GM23338 (cell line): ENCODE measurements around the gene BRF1. TPM values are rescaled to one million over a fixed set of nuclear protein-coding genes. Genes with fewer than 3 reads are reported as not detected.

ENCODE experiments used
- ATAC-seq: fragments of 200-7000 bp; cut with Tn5 transposase; 3 replicates; pipeline ENCODE4 v1.9.1; 2020
- DNase-seq: peaks from one replicate; pipeline ENCODE4 v3.0.0-alpha.2; 2015; ENCODE audit warnings: low spot score
- H2AFZ ChIP-seq: fragments of 200-600 bp; sonication (generic); 2 replicates; pipeline ENCODE4 v1.8.0; 2016; ENCODE audit warnings: antibody characterized with exemption, mild to moderate bottlenecking, moderate library complexity
- H3F3A ChIP-seq: fragments of 200-600 bp; sonication (generic); replicated peaks from 2 replicates; pipeline ENCODE4 v1.8.0; 2017; ENCODE audit warnings: antibody characterized with exemption, mixed run types, low read depth
- H3K27ac ChIP-seq: fragments of 200-600 bp; sonication (generic); 2 replicates; pipeline ENCODE4 v1.6.1; 2016; ENCODE audit warnings: low read depth
- H3K27me3 ChIP-seq: fragments of 200-600 bp; sonication (generic); 2 replicates; pipeline ENCODE4 v1.8.0; 2016; ENCODE audit warnings: mild to moderate bottlenecking, mixed run types, moderate library complexity; ENCODE audit not compliant: insufficient read depth
- H3K36me3 ChIP-seq: fragments of 200-600 bp; sonication (generic); 2 replicates; pipeline ENCODE4 v1.8.0; 2016; ENCODE audit warnings: mild to moderate bottlenecking; ENCODE audit not compliant: insufficient read depth
- H3K4me1 ChIP-seq: fragments of 200-600 bp; sonication (generic); 2 replicates; pipeline ENCODE4 v1.8.0; 2016; ENCODE audit warnings: mild to moderate bottlenecking, moderate library complexity; ENCODE audit not compliant: insufficient read depth
- H3K4me2 ChIP-seq: fragments of 200-600 bp; sonication (generic); 2 replicates; pipeline ENCODE4 v1.7.1; 2017; ENCODE audit warnings: mixed run types
- H3K4me3 ChIP-seq: fragments of 200-600 bp; sonication (generic); 2 replicates; pipeline ENCODE4 v1.6.1; 2016; ENCODE audit warnings: mixed run types
- H3K79me2 ChIP-seq: fragments of 200-600 bp; sonication (generic); replicated peaks from 2 replicates; pipeline ENCODE4 v1.8.0; 2017; ENCODE audit warnings: mild to moderate bottlenecking; ENCODE audit not compliant: insufficient read depth
- H3K9me2 ChIP-seq: fragments of 200-600 bp; sonication (generic); 2 replicates; pipeline ENCODE4 v1.8.0; 2017; ENCODE audit not compliant: insufficient read depth
- H4K20me1 ChIP-seq: fragments of 200-600 bp; sonication (generic); replicated peaks from 2 replicates; pipeline ENCODE4 v1.8.0; 2017; ENCODE audit warnings: mild to moderate bottlenecking; ENCODE audit not compliant: insufficient read depth
- H3K27ac Mint-ChIP-seq: 2 replicates; pipeline ENCODE4 v1.8.0; 2020; ENCODE audit warnings: inconsistent platforms, mild to moderate bottlenecking, moderate library complexity, mixed read lengths
- H3K27me3 Mint-ChIP-seq: 3 replicates; pipeline ENCODE4 v1.8.0; 2022; ENCODE audit warnings: low read depth, mild to moderate bottlenecking, moderate library complexity, mixed read lengths, inconsistent platforms; ENCODE audit not compliant: insufficient read depth, poor library complexity
- H3K36me3 Mint-ChIP-seq: 3 replicates; pipeline ENCODE4 v1.8.0; 2021; ENCODE audit warnings: low read depth, mild to moderate bottlenecking, inconsistent platforms, moderate library complexity, mixed read lengths
- H3K4me1 Mint-ChIP-seq: 3 replicates; pipeline ENCODE4 v1.8.0; 2020; ENCODE audit warnings: mild to moderate bottlenecking, inconsistent platforms, mixed read lengths
- H3K4me3 Mint-ChIP-seq: 3 replicates; pipeline ENCODE4 v1.8.0; 2021; ENCODE audit warnings: moderate library complexity, mild to moderate bottlenecking, inconsistent platforms, mixed read lengths
- H3K9me3 Mint-ChIP-seq: 3 replicates; pipeline ENCODE4 v1.8.0; 2020; ENCODE audit warnings: moderate library complexity, mild to moderate bottlenecking, inconsistent platforms, mixed read lengths
- ETS1 ChIP-seq: IDR thresholded peaks from 2 replicates; pipeline ENCODE4 v1.6.1; 2016; ENCODE audit warnings: antibody characterized with exemption
- EZH2 ChIP-seq: fragments of 200-600 bp; sonication (generic); IDR thresholded peaks from one replicate; pipeline ENCODE4 v1.8.0; 2017; ENCODE audit warnings: antibody characterized with exemption, mild to moderate bottlenecking, low read depth; ENCODE audit not compliant: unreplicated experiment
- JUNB ChIP-seq: IDR thresholded peaks from one replicate; pipeline ENCODE4 v1.6.1; 2016; ENCODE audit warnings: antibody characterized with exemption; ENCODE audit not compliant: unreplicated experiment
- POLR2AphosphoS5 ChIP-seq: IDR thresholded peaks from 2 replicates; pipeline ENCODE4 v1.6.1; 2016; ENCODE audit warnings: antibody characterized with exemption, low read depth
- REST ChIP-seq: IDR thresholded peaks from one replicate; pipeline ENCODE4 v1.6.1; 2018; ENCODE audit warnings: antibody characterized with exemption; ENCODE audit not compliant: unreplicated experiment
- ZNF331 ChIP-seq: fragments of 250-450 bp; sonication (Bioruptor Pico); IDR thresholded peaks from 2 replicates; pipeline ENCODE4 v1.5.0; 2020; ENCODE audit warnings: low read depth, mild to moderate bottlenecking, moderate library complexity
- polyA plus RNA-seq: library from polyadenylated mRNA; unstranded; fragments of >200 nt; fragmentation: Nextera tagmentation; extraction: Ambion mirVana; gene quantifications from 2 replicates; pipeline ENCODE4 v1.2.1, GENCODE V29; 2016
- total RNA-seq: library from RNA; depleted of rRNA; stranded (reverse); fragments of >200 nt; shearing (Covaris generic); gene quantifications from 2 replicates; pipeline ENCODE4 v1.2.3, GENCODE V29; 2014
- TF ChIP-seq, protein P1 (sequence below): fragments of 250-450 bp; sonication (Bioruptor Pico); IDR thresholded peaks from 2 replicates; pipeline ENCODE4 v1.5.0; 2020; ENCODE audit warnings: mild to moderate bottlenecking, moderate library complexity

BRF1 gene
- total and polyA plus RNA-seq, 2 experiments from 2014 or later = 8.6 to 29.9 TPM

- Mint-ChIP-seq H3K36me3 (no peaks in the 10 kb centered on the region; the same call in 2 of the 3 replicates), H3K9me3 (no peaks in the 10 kb centered on the region), H3K27ac (no peak overlapping the region), H3K4me1 (peaks cover 17% of the 10 kb centered on the region), H3K4me3 (peak overlapping the region; percentile 69), H3K27me3 (peaks cover 25% of the 10 kb centered on the region)
- Histone ChIP-seq H2AFZ (peak overlapping the region; percentile 96), H3K4me3 (peak overlapping the region; percentile 67), H3K36me3 (no peaks in the 10 kb centered on the region), H3K9me2 (no peaks in the 10 kb centered on the region), H4K20me1 (peaks cover 15% of the 10 kb centered on the region), H3K79me2 (peaks cover 30% of the 10 kb centered on the region), H3K4me2 (peak overlapping the region; percentile 88), H3K27ac (no peak overlapping the region), H3K27me3 (no peaks in the 10 kb centered on the region), H3K4me1 (no peaks in the 10 kb centered on the region; the same call in 1 of the 2 replicates), H3F3A (peaks cover 6% of the 10 kb centered on the region; the same call in 1 of the 2 replicates)
- TF ChIP-seq, protein P1, sequence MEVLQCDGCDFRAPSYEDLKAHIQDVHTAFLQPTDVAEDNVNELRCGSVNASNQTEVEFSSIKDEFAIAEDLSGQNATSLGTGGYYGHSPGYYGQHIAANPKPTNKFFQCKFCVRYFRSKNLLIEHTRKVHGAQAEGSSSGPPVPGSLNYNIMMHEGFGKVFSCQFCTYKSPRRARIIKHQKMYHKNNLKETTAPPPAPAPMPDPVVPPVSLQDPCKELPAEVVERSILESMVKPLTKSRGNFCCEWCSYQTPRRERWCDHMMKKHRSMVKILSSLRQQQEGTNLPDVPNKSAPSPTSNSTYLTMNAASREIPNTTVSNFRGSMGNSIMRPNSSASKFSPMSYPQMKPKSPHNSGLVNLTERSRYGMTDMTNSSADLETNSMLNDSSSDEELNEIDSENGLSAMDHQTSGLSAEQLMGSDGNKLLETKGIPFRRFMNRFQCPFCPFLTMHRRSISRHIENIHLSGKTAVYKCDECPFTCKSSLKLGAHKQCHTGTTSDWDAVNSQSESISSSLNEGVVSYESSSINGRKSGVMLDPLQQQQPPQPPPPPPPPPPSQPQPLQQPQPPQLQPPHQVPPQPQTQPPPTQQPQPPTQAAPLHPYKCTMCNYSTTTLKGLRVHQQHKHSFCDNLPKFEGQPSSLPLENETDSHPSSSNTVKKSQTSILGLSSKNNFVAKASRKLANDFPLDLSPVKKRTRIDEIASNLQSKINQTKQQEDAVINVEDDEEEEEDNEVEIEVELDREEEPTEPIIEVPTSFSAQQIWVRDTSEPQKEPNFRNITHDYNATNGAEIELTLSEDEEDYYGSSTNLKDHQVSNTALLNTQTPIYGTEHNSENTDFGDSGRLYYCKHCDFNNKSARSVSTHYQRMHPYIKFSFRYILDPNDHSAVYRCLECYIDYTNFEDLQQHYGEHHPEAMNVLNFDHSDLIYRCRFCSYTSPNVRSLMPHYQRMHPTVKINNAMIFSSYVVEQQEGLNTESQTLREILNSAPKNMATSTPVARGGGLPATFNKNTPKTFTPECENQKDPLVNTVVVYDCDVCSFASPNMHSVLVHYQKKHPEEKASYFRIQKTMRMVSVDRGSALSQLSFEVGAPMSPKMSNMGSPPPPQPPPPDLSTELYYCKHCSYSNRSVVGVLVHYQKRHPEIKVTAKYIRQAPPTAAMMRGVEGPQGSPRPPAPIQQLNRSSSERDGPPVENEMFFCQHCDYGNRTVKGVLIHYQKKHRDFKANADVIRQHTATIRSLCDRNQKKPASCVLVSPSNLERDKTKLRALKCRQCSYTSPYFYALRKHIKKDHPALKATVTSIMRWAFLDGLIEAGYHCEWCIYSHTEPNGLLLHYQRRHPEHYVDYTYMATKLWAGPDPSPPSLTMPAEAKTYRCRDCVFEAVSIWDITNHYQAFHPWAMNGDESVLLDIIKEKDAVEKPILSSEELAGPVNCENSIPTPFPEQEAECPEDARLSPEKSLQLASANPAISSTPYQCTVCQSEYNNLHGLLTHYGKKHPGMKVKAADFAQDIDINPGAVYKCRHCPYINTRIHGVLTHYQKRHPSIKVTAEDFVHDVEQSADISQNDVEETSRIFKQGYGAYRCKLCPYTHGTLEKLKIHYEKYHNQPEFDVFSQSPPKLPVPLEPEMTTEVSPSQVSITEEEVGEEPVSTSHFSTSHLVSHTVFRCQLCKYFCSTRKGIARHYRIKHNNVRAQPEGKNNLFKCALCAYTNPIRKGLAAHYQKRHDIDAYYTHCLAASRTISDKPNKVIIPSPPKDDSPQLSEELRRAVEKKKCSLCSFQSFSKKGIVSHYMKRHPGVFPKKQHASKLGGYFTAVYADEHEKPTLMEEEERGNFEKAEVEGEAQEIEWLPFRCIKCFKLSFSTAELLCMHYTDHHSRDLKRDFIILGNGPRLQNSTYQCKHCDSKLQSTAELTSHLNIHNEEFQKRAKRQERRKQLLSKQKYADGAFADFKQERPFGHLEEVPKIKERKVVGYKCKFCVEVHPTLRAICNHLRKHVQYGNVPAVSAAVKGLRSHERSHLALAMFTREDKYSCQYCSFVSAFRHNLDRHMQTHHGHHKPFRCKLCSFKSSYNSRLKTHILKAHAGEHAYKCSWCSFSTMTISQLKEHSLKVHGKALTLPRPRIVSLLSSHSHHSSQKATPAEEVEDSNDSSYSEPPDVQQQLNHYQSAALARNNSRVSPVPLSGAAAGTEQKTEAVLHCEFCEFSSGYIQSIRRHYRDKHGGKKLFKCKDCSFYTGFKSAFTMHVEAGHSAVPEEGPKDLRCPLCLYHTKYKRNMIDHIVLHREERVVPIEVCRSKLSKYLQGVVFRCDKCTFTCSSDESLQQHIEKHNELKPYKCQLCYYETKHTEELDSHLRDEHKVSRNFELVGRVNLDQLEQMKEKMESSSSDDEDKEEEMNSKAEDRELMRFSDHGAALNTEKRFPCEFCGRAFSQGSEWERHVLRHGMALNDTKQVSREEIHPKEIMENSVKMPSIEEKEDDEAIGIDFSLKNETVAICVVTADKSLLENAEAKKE (CRISPR knock-in tag) = no peak
- TF ChIP-seq ETS1 (no peak), EZH2 (no peak), JUNB (no peak), POLR2AphosphoS5 (peak; percentile 31; the same call in 1 of the 2 replicates), ZNF331 (CRISPR knock-in tag) (no peak), REST (no peak)
- ATAC-seq (peak; percentile 60), DNase-seq (peak; percentile 75)
Measured at GRCh38 chr14:105313381-105314286, 12.8 kb upstream of the BRF1 start.
